Mucosa of gallbladder (tissue), 1 donor: ENCODE results near the gene TRPC4. TPM values are rescaled to one million over a fixed set of nuclear protein-coding genes. Genes with fewer than 3 reads are reported as not detected.

Experiments used
- DNase-seq: peaks from one replicate; pipeline ENCODE4 v3.0.0-alpha.2; 2020; ENCODE audit warnings: low spot score
- total RNA-seq: library from RNA; stranded (reverse); gene quantifications from one replicate; pipeline ENCODE4 v1.2.1, GENCODE V29; 2021
- donor health status: DM: no; HTN: no; CAD: no.

The TRPC4 gene
- total RNA-seq, 1 donor from 2014 or later: 11.3 TPM

GRCh38 chr13:37657956-37658355, 211.6 kb downstream of the TRPC4 start:
- no peak for DNase-seq

DNA sequence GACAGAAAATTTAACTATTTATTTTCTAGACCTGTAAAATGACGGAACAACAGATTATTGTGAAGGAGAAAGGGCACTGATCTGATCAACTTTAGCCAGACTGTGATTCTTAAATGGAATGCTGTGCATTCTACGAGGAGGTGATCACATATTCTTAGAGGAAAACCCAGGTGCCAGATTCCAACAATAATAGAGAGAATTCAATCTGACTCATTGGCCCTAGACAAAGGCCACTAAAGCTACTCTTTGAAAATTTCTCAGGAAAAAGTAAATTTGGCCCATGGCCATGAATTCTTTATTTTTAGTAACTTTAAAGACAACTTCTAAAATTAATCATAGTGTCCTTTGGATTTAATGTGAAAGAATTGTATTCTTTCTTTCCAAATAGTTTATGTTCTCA, 212.4 kb downstream of the TRPC4 start:
- no peak for DNase-seq

DNA sequence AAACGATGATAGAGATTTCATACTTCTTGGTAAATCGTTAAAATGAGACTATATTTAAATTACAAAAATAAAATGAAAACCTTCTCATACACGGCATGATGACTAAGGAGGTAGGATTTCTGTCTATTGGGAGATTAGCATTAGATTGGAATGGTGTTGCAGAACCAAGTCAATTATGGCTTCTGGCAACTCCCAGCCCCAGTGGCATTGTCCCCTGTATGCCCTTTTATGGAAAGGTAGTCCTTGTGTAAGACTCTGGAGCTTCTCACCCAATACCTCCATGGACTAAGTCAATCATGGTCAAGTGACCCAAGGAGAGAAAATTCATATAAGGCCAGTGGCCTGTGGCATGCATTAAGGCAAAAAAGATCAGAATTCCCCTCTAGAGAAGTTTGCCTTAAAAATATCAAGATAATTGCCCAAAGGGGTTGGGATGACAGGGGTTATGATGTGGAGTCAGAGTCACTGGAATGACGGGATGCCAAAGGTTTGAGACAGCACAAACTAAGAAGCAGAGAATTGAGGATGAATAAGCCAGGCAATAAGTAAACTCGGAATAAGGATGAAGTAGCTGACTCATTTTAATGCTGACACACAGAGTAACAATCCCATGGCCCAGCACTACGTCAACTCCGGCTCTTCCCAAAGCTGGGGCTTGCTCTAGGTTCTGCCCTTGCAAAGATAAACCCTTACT, 213.2 kb downstream of the TRPC4 start:
- no peak for DNase-seq

- DNase-seq: no peak
Measured at GRCh38 chr13:37652596-37652995, 217.0 kb downstream of the TRPC4 start.

DNA sequence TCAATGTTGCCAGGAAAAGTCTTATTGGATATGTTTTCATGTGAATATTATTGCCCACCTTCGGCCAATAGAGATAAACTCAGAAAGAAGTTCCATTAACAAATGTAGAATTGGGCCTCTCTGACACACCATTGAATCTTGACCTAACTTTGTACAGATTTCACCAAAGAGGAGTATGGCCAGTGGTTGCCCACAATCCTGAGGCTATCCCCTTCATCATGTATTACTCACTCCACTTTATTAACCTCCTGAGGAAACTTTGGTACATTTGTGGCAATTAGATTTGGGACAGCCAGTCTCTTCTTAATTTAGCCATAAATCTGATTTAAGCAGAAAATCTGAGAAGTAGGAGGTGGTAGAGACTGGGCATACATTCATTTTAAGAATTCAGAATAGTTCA, 217.7 kb downstream of the TRPC4 start:
- DNase-seq: no peak

- DNase-seq: no peak
Measured at GRCh38 chr13:37648609-37649008, 221.0 kb downstream of the TRPC4 start.

- no peak for DNase-seq
Measured at GRCh38 chr13:37647031-37647650, 222.4 kb downstream of the TRPC4 start.

GRCh38 chr13:37646531-37646930, 223.0 kb downstream of the TRPC4 start:
- DNase-seq: no peak

GRCh38 chr13:37645181-37645740, 224.3 kb downstream of the TRPC4 start:
- DNase-seq: no peak

DNA sequence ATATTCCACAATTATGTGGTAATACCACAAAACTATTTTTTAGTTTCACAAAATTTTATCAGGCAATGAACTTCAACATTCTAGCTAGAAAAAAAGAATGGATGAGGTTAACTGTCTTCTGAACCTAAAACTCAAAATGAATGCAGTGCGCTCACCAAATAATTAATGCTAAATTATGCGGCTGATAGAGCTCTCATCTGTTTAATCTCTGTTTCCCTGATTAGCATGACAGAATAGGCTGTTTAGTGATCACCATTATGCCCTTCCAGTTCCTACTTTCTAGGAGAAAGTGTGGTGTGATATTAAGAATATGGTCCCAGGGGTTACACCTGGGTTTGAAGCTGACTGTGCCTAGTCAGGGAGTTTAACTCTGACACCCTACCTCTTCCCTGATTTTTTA, 228.2 kb downstream of the TRPC4 start:
- no peak for DNase-seq

DNA sequence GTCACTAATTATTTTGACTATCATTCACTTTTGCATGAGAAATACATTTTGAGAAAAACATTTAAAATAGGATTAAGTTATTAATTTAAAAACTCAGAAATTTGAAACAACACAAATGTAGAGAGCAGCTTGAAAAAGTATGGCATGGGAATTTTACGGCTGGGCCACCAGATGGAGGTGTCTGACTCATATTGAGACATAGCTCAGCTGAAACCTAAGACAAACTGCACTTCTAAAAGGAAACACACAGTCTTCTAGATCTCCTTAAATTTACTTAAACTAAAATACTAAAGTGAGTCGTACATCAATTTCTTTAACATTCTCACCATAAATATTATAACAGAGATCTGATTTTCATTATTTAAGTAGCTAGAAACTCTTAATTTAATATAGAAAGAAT, 229.1 kb downstream of the TRPC4 start:
- no peak for DNase-seq

DNA sequence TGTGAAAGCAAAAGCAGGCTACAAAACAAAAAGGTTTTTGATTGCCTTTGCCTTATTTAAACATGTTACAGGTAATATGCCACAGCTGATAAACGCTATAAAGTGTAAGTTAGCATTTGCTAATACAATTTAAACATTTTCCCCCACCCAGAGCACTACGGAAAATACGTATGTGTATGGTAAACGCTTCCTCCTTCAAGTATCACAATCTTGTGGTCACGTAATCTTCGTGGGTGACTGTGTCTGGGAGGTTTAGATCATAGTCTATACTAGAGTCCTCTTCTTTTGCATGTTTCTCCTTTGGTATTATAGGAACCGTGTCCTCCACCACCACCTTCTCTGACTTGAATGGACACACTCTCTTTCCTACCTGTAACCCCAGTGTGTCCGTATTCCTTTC, 232.9 kb downstream of the TRPC4 start:
- no peak for DNase-seq

DNA sequence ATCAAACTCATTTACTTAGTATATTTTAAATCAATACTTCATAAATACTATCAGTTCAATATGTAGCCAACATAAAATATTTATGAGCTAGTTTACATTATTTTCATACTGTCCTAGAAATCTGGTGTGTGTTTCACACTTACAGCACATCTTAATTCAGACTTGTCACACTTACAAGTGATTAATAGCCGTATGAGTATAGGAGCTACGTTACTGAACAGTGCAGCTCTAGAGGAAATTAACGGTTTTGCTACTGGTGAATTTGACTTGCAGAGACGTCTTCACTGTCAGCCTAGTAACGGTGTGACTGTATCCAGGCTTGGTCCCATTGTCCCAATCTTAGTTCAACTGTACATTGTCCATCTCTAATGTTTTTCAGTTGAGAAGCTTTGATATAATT, 237.3 kb downstream of the TRPC4 start:
- DNase-seq: no peak

- no peak for DNase-seq
Measured at GRCh38 chr13:37627428-37627827, 242.1 kb downstream of the TRPC4 start.

DNA sequence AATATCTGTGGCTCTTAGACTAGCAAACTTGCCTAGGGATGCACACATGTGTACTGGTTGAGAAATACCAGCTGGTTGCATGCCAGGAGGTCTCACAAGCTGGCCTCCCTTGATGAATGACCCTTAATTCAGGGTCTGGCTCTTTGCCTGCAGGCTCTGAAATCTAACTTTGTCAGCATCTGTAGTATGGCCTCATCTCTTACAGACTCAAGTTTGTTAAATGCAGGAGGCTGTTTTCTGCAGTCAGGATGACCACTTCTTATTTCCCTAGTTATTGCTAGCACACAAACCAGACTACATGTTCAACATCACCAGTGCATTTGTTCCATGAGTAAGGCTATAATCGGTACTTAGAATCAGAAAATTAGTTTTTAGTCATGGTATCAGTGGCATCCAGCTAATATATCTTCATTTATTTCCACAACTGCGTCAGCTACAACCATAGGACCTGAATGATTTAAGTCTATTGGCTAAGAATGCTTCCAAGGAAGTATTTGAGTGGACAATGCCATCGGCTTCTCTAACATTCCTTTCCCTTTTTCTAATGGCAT, 247.7 kb downstream of the TRPC4 start:
- DNase-seq: no peak

DNA sequence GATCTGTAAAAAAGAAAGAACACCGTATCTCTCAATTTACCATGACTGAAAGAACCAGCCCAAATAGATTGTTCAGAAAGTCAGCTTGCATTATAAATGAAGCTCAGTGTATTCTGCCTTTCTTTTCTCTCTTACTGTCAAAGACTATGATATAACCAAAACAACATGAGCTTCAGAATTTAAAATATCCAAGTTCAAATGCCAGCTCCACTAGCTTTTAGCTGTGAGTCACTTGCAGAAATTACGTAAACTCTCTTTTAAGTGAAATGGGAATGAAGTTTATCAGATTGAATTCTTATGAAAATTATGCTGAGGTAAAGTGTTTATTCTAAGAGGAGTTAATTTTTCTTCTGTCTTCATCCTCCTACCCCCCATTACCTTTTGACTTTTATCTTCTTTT, 251.0 kb downstream of the TRPC4 start:
- no peak for DNase-seq

DNA sequence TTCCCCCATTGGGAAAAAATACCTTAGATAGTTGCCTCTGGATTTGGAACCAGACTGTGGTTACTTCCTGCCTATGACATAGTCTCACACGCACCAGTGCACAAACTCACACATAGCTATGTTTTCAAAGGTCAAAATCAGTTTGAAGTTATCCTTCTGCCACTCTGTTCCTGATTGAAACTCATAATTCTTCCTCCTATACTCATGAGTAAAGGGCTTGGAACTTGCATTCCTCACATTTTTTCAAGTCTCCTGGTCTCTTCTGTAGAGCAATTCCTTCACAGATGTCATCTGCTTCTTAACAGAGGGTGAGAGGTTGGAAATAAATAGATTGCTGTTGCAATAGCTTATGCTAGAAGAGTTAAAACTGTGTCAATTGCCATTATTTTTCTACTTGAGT, 252.4 kb downstream of the TRPC4 start:
- DNase-seq: no peak

- DNase-seq: no peak
Measured at GRCh38 chr13:37616131-37616530, 253.4 kb downstream of the TRPC4 start.

DNA sequence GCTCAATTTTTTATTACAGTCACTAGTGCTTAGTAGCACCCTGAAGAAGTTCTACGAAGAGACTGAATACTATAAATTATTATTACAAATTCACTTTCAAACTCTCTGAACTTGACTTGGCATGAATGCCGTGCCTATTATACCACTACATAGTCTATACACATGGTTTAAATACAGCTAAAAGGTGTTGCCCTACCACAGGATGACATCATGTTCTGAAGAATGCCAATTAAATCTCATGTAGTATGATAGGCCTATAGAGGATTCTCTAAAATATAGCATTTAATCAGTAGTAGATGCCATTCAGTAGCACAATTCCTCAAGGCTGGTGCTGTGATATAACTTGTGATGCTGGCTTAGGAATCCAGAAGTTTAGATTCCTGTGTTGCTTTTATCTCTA, 254.3 kb downstream of the TRPC4 start:
- no peak for DNase-seq

DNA sequence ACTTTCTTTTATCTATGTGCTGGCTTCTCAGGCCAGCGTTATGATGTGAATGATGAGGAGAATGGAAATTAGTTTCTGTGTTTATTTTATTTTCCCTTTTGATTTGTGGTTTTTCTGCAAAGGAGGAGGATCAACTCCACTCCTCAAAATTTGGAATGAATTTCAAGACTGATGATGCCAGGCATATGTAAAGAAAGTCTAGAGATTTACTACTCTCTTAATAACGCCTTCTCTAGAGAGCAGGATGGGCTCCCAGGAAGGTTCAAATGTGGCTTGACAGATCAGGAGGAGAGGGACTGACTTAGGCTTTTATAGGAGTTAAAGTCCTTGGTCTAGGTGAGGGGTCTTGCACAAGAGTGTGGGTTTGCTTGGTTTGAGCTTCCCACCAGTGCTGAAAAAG, 255.9 kb downstream of the TRPC4 start:
- DNase-seq: no peak

- DNase-seq: no peak
Measured at GRCh38 chr13:37613236-37613635, 256.3 kb downstream of the TRPC4 start.

DNA sequence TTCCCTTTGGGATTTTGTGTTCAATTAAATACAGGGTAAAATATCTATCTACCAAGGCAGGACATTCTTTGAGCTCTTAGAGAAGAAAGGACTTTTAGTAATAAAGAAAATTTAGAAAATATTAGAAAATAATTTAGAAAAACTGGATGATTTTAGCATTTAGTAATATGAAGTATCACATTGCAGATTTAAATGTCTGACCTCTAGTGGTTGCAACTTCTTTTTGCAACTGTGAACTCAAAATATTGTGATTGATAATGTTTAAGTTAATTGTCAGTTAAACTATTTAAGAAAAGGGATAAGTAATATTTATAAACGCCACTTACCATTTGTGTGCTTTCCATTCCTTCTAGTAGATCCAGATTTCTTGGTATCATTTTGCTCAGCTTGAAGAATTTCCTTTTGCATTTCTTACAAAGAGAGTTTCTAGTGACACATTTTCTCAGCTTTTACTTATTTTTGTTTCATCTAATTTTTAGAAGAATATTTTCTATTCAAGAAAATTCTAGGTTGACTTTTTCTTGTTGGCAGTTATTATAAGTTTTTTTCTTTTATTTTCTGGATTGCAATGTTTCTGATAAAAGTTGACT, 260.7 kb downstream of the TRPC4 start:
- no peak for DNase-seq
